ENCODE data around the gene TBC1D2B.

DNA sequence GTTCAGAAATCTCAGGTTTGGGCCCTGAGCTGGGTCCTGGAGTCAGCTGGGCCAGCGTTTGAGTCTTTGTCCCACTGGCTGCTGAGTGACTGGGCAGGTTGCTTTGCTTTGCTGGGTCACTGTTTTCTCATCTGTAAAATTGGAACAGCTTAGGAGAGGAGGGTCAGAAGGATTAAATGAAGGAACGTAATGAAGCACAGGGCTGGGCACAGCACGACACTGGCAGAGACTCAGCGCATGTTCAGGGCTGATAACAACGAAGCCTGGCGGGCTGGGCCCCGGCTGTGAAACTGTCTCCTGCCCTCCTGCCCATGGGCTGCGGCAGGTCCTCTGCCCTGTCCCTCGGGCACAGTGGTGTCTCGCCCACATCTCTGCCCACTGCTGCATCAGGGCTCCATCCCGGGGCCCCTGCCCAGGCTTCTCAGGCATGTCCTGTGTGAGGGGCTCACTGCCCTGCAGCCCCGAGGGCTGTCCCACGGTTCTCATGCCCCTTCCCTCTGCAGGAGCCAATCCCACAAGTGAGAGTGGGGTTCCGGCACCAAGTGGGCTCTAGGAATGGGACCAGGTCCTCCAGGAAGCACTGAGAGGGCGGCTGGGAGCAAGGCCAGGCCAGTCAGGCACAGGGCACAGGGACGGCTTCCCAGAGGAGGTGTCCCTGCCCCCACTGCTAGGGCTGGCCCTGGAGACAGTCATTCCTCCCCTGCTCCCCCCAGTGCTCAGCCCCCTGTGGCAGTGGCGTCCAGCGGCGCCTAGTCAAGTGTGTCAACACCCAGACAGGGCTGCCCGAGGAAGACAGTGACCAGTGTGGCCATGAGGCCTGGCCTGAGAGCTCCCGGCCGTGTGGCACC lies 88.0 kb downstream of the TBC1D2B start:
- TF ChIP-seq, protein P1, sequence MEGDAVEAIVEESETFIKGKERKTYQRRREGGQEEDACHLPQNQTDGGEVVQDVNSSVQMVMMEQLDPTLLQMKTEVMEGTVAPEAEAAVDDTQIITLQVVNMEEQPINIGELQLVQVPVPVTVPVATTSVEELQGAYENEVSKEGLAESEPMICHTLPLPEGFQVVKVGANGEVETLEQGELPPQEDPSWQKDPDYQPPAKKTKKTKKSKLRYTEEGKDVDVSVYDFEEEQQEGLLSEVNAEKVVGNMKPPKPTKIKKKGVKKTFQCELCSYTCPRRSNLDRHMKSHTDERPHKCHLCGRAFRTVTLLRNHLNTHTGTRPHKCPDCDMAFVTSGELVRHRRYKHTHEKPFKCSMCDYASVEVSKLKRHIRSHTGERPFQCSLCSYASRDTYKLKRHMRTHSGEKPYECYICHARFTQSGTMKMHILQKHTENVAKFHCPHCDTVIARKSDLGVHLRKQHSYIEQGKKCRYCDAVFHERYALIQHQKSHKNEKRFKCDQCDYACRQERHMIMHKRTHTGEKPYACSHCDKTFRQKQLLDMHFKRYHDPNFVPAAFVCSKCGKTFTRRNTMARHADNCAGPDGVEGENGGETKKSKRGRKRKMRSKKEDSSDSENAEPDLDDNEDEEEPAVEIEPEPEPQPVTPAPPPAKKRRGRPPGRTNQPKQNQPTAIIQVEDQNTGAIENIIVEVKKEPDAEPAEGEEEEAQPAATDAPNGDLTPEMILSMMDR (IDR thresholded peaks at IDR 0.05), result no peak
- no peak for TF ChIP-seq EP300 (IDR thresholded peaks at IDR 0.05)
- TF ChIP-seq POLR2A (IDR thresholded peaks at IDR 0.05), result no peak
